Liver (tissue), 9 donors: ENCODE results near the gene PNMA8A. TPM values are rescaled to one million over a fixed set of nuclear protein-coding genes. Genes with fewer than 3 reads are reported as not detected.
A peak's percentile ranks its signal among the peaks of the same experiment; 100 is the strongest.

Experiments used
- DNase-seq: peaks from one replicate; pipeline ENCODE4 v3.0.0-alpha.2; 2017; ENCODE audit warnings: low spot score
- H3K27ac ChIP-seq, 2 donors: one replicate each; pipeline ENCODE4 v1.7.0; 2013; ENCODE audit warnings: inconsistent platforms in 2 of 2, low read length in 2 of 2, control low read depth in 1 of 2, low read depth in 1 of 2, mild to moderate bottlenecking in 1 of 2
- H3K27me3 ChIP-seq, 4 donors: one replicate each; pipeline versions ENCODE4 v1.6.1 to v1.7.0; 2013; ENCODE audit warnings: low read length in 3 of 4, inconsistent platforms in 1 of 4, mild to moderate bottlenecking in 1 of 4, moderate library complexity in 1 of 4; ENCODE audit not compliant: control insufficient read depth in 4 of 4, insufficient read depth in 4 of 4
- H3K36me3 ChIP-seq, 4 donors: one replicate each; pipeline versions ENCODE4 v1.6.1 to v1.7.0; 2013; ENCODE audit warnings: low read length in 3 of 4, mild to moderate bottlenecking in 3 of 4, low read depth in 1 of 4, moderate library complexity in 1 of 4; ENCODE audit not compliant: control insufficient read depth in 4 of 4, insufficient read depth in 3 of 4
- H3K4me1 ChIP-seq, 4 donors: one replicate each; pipeline versions ENCODE4 v1.6.1 to v1.7.0; 2013; ENCODE audit warnings: low read length in 3 of 4, mild to moderate bottlenecking in 3 of 4, moderate library complexity in 1 of 4; ENCODE audit not compliant: control insufficient read depth in 4 of 4, insufficient read depth in 4 of 4
- H3K4me3 ChIP-seq, 3 donors: one replicate each; pipeline versions ENCODE4 v1.6.1 to v1.7.0; 2013; ENCODE audit warnings: low read length in 3 of 3, control low read depth in 1 of 3, low read depth in 1 of 3, mild to moderate bottlenecking in 1 of 3
- H3K9ac ChIP-seq, 2 donors: one replicate each; pipeline ENCODE4 v1.7.0; 2013; ENCODE audit warnings: low read length in 2 of 2, mild to moderate bottlenecking in 2 of 2, moderate library complexity in 2 of 2, control low read depth in 1 of 2, low read depth in 1 of 2
- H3K9me3 ChIP-seq, 4 donors: one replicate each; pipeline versions ENCODE4 v1.6.1 to v1.7.0; 2013; ENCODE audit warnings: low read length in 3 of 4; ENCODE audit not compliant: control insufficient read depth in 4 of 4
- EGR1 ChIP-seq, 2 donors: IDR thresholded peaks; 2 replicates each; pipeline ENCODE4 v1.6.1; 2016 to 2018; ENCODE audit warnings: antibody characterized with exemption in 2 of 2, low read depth in 2 of 2
- FOXA1 ChIP-seq: IDR thresholded peaks from 2 replicates; pipeline ENCODE4 v1.6.1; 2016; ENCODE audit warnings: antibody characterized with exemption
- FOXA2 ChIP-seq: IDR thresholded peaks from 2 replicates; pipeline ENCODE4 v1.6.1; 2016; ENCODE audit warnings: antibody characterized with exemption
- GABPA ChIP-seq, 2 donors: IDR thresholded peaks in 1 of 2; conservative IDR thresholded peaks in 1 of 2; 2 replicates each; pipeline ENCODE4 v1.6.1; 2016; ENCODE audit warnings: antibody characterized with exemption in 2 of 2, mild to moderate bottlenecking in 1 of 2, moderate library complexity in 1 of 2
- HNF4A ChIP-seq, 2 donors: conservative IDR thresholded peaks; 2 replicates each; pipeline ENCODE4 v1.6.1; 2016; ENCODE audit warnings: antibody characterized with exemption in 2 of 2, mild to moderate bottlenecking in 2 of 2
- HNF4G ChIP-seq: IDR thresholded peaks from 2 replicates; pipeline ENCODE4 v1.6.1; 2016; ENCODE audit warnings: antibody characterized with exemption
- JUND ChIP-seq, 2 donors: IDR thresholded peaks; 2 replicates each; pipeline ENCODE4 v1.6.1; 2016; ENCODE audit warnings: antibody characterized with exemption in 2 of 2
- NR2F2 ChIP-seq: IDR thresholded peaks from 2 replicates; pipeline ENCODE4 v1.6.1; 2016; ENCODE audit warnings: antibody characterized with exemption
- RAD21 ChIP-seq, 2 donors: IDR thresholded peaks; 2 replicates each; pipeline ENCODE4 v1.6.1; 2016; ENCODE audit warnings: antibody characterized with exemption in 2 of 2, mild to moderate bottlenecking in 2 of 2
- RXRA ChIP-seq, 2 donors: IDR thresholded peaks; 2 replicates each; pipeline ENCODE4 v1.6.1; 2017 to 2018; ENCODE audit warnings: antibody characterized with exemption in 2 of 2, mild to moderate bottlenecking in 1 of 2
- SP1 ChIP-seq: IDR thresholded peaks from 2 replicates; pipeline ENCODE4 v1.6.1; 2018; ENCODE audit warnings: antibody characterized with exemption, mild to moderate bottlenecking
- TAF1 ChIP-seq: conservative IDR thresholded peaks from 2 replicates; pipeline ENCODE4 v1.6.1; 2016; ENCODE audit warnings: antibody characterized with exemption, mild to moderate bottlenecking
- YY1 ChIP-seq: IDR thresholded peaks from 2 replicates; pipeline ENCODE4 v1.6.1; 2016; ENCODE audit warnings: antibody characterized with exemption, mild to moderate bottlenecking
- WGBS: extraction: QIAGEN DNeasy Blood & Tissue Kit; methylation state at CpG from one replicate; pipeline ENCODE4 v1.1.7; 2013; 5-methylcytosine and 5-hydroxymethylcytosine counted together
- polyA plus RNA-seq, 2 donors: library from polyadenylated mRNA; stranded (reverse) in 1 of 2; unstranded in 1 of 2; fragments of 200-250 nt in 1 of 2; fragments of >200 nt in 1 of 2; fragmentation: Nextera tagmentation in 1 of 2; extraction: Ambion mirVana in 1 of 2; gene quantifications; one replicate each; pipeline versions ENCODE4 v1.2.1 to v1.2.3, GENCODE V29; 2013 to 2015
- total RNA-seq, 2 donors: library from RNA; depleted of rRNA; stranded (reverse); fragments of >200 nt; gene quantifications; one replicate each; pipeline ENCODE4 v1.2.3, GENCODE V29; 2014
- TF ChIP-seq, protein P1 (sequence below): IDR thresholded peaks from 2 replicates; pipeline ENCODE4 v1.6.1; 2016; ENCODE audit warnings: antibody characterized with exemption
- TF ChIP-seq, protein P2 (sequence below): fragments of 150-350 bp; IDR thresholded peaks from 2 replicates; pipeline ENCODE4 v1.5.1; 2017; ENCODE audit warnings: improper control_type of control experiment, low read depth, low read length; ENCODE audit not compliant: missing input control
- TF ChIP-seq, protein P3 (sequence below): IDR thresholded peaks from 2 replicates; pipeline ENCODE4 v1.6.1; 2016; ENCODE audit warnings: antibody characterized with exemption
- TF ChIP-seq, protein P4 (sequence below): IDR thresholded peaks from 2 replicates; pipeline ENCODE4 v1.6.1; 2016; ENCODE audit warnings: antibody characterized with exemption, mild to moderate bottlenecking
- TF ChIP-seq, protein P5 (sequence below): IDR thresholded peaks from 2 replicates; pipeline ENCODE4 v1.6.1; 2016; ENCODE audit warnings: antibody characterized with exemption
- donor health status: healthy.
- donor health status: healthy.
- donor health status: healthy.
- donor health status: healthy.
- donor health status: healthy.

The PNMA8A gene
- total and polyA plus RNA-seq, 4 donors, result 0.17 to 0.93 (median 0.22) TPM; not detected in 1

DNA sequence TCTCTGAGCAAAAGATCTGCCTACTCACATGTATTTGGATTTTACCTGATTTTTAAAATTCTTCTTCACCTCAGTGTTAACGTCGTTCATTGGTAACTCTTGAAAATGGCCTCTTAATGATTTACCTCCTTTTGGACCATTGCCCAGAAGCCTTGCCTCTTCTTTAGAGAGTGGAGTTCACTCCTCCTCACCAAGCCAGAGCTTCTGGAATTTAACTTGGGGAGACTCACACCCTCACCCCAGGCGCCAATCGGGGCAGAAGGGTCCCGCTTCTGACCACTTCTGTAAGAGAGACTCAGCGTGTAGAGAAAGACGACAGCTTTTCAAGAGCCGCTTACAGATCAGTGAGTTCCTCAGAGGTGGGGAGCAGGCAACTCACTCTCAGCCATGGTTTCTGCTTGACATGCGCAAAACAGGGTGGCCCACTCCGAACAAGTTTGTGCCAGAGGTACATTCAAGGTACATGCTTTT is 45.3 kb downstream of the PNMA8A start:
- under 1% methylated on average over 10 of the region's 10 CpGs for WGBS
- H3K9ac ChIP-seq, result peak overlapping the region in 1 of 2 donors; percentile 48
- TF ChIP-seq, protein P1, sequence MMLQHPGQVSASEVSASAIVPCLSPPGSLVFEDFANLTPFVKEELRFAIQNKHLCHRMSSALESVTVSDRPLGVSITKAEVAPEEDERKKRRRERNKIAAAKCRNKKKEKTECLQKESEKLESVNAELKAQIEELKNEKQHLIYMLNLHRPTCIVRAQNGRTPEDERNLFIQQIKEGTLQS, result no peak
- TF ChIP-seq RAD21 (IDR thresholded peaks at IDR 0.05) (no peak), HNF4G (no peak), RXRA (IDR thresholded peaks at IDR 0.05) (no peak), GABPA (IDR thresholded peaks at IDR 0.05 in 1 of 2, conservative IDR thresholded peaks at IDR 0.05 in 1 of 2) (no peak), YY1 (no peak), TAF1 (no peak)
- TF ChIP-seq, protein P2, sequence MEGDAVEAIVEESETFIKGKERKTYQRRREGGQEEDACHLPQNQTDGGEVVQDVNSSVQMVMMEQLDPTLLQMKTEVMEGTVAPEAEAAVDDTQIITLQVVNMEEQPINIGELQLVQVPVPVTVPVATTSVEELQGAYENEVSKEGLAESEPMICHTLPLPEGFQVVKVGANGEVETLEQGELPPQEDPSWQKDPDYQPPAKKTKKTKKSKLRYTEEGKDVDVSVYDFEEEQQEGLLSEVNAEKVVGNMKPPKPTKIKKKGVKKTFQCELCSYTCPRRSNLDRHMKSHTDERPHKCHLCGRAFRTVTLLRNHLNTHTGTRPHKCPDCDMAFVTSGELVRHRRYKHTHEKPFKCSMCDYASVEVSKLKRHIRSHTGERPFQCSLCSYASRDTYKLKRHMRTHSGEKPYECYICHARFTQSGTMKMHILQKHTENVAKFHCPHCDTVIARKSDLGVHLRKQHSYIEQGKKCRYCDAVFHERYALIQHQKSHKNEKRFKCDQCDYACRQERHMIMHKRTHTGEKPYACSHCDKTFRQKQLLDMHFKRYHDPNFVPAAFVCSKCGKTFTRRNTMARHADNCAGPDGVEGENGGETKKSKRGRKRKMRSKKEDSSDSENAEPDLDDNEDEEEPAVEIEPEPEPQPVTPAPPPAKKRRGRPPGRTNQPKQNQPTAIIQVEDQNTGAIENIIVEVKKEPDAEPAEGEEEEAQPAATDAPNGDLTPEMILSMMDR, result no peak
- no peaks in the 10 kb centered on the region for H3K9me3 ChIP-seq
- no peak for DNase-seq
- no peak overlapping the region for H3K27ac ChIP-seq
- H3K27me3 ChIP-seq, result peaks cover 0 to 2% (median 0%) of the 10 kb centered on the region in 4 donors
- peak overlapping the region; percentile 27 to 65 (median 60) for H3K4me3 ChIP-seq
- H3K4me1 ChIP-seq, result peaks cover 4 to 15% (median 10%) of the 10 kb centered on the region in 4 donors
- no peaks in the 10 kb centered on the region for H3K36me3 ChIP-seq

DNA sequence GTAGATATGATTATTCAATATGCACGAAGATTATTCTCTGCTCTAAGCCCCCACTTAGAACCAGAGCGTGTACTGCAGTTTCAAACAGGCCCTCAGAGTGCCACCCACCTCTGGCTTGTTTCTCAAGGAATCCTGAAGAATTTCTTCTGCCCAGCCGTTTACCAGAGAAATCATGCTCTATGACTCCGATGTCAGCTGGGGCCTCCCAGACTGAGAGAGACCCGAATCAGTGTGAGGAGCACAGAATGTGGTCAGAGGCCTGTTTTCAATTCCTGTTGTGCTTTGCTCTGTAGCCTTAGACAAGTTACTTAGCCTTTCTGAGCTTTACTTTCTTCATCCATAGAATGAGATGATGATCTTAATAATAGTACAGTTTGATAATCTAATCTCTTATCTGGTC is 48.2 kb downstream of the PNMA8A start:
- no peak for DNase-seq
- peaks cover 0 to 2% (median 0%) of the 10 kb centered on the region in 4 donors for H3K27me3 ChIP-seq

More for the DNA sequence above, 48.2 kb downstream of the PNMA8A start:
- no peaks in the 10 kb centered on the region for H3K9me3 ChIP-seq
- 78% methylated on average over 5 of the region's 5 CpGs for WGBS
- no peak overlapping the region for H3K9ac ChIP-seq
- H3K27ac ChIP-seq, result no peak overlapping the region
- no peak overlapping the region for H3K4me3 ChIP-seq
- H3K4me1 ChIP-seq, result peaks cover 4 to 10% (median 9%) of the 10 kb centered on the region in 4 donors
- TF ChIP-seq YY1 (no peak), EGR1 (IDR thresholded peaks at IDR 0.05; ENCODE audit: low read depth in 2 of 2) (no peak), RAD21 (IDR thresholded peaks at IDR 0.05) (no peak), JUND (IDR thresholded peaks at IDR 0.05) (no peak), FOXA1 (no peak), RXRA (IDR thresholded peaks at IDR 0.05) (no peak), HNF4G (no peak), TAF1 (no peak), FOXA2 (no peak), SP1 (no peak), NR2F2 (no peak), HNF4A (conservative IDR thresholded peaks at IDR 0.05) (no peak), GABPA (IDR thresholded peaks at IDR 0.05 in 1 of 2, conservative IDR thresholded peaks at IDR 0.05 in 1 of 2) (no peak)
- TF ChIP-seq, protein P2, result no peak
- TF ChIP-seq, protein P1, result no peak
- TF ChIP-seq, protein P3, sequence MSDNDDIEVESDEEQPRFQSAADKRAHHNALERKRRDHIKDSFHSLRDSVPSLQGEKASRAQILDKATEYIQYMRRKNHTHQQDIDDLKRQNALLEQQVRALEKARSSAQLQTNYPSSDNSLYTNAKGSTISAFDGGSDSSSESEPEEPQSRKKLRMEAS, result no peak
- TF ChIP-seq, protein P4, sequence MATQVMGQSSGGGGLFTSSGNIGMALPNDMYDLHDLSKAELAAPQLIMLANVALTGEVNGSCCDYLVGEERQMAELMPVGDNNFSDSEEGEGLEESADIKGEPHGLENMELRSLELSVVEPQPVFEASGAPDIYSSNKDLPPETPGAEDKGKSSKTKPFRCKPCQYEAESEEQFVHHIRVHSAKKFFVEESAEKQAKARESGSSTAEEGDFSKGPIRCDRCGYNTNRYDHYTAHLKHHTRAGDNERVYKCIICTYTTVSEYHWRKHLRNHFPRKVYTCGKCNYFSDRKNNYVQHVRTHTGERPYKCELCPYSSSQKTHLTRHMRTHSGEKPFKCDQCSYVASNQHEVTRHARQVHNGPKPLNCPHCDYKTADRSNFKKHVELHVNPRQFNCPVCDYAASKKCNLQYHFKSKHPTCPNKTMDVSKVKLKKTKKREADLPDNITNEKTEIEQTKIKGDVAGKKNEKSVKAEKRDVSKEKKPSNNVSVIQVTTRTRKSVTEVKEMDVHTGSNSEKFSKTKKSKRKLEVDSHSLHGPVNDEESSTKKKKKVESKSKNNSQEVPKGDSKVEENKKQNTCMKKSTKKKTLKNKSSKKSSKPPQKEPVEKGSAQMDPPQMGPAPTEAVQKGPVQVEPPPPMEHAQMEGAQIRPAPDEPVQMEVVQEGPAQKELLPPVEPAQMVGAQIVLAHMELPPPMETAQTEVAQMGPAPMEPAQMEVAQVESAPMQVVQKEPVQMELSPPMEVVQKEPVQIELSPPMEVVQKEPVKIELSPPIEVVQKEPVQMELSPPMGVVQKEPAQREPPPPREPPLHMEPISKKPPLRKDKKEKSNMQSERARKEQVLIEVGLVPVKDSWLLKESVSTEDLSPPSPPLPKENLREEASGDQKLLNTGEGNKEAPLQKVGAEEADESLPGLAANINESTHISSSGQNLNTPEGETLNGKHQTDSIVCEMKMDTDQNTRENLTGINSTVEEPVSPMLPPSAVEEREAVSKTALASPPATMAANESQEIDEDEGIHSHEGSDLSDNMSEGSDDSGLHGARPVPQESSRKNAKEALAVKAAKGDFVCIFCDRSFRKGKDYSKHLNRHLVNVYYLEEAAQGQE, result no peak
- TF ChIP-seq, protein P5, sequence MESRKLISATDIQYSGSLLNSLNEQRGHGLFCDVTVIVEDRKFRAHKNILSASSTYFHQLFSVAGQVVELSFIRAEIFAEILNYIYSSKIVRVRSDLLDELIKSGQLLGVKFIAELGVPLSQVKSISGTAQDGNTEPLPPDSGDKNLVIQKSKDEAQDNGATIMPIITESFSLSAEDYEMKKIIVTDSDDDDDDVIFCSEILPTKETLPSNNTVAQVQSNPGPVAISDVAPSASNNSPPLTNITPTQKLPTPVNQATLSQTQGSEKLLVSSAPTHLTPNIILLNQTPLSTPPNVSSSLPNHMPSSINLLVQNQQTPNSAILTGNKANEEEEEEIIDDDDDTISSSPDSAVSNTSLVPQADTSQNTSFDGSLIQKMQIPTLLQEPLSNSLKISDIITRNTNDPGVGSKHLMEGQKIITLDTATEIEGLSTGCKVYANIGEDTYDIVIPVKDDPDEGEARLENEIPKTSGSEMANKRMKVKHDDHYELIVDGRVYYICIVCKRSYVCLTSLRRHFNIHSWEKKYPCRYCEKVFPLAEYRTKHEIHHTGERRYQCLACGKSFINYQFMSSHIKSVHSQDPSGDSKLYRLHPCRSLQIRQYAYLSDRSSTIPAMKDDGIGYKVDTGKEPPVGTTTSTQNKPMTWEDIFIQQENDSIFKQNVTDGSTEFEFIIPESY, result no peak
- H3K36me3 ChIP-seq, result no peaks in the 10 kb centered on the region
